DMS153 treated with DMSO at 0.1 percent for 48 hours (cell line): ENCODE data around the gene IRF8.

Experiments
- DNase-seq: peaks from one replicate; lab custom pipeline; 2025; ENCODE audit not compliant: unreplicated experiment; lab: John Stamatoyannopoulos, UW

Gene IRF8

GRCh38 chr16:85954927-85955519 is 56.1 kb downstream of the IRF8 start:
- no peak for DNase-seq

- no peak for DNase-seq
These were observed 56.6 kb downstream of the IRF8 start for GRCh38 chr16:85955566-85955965.

GRCh38 chr16:85956426-85956825 is 57.5 kb downstream of the IRF8 start:
- DNase-seq, result no peak

GRCh38 chr16:85958731-85959130 is 59.8 kb downstream of the IRF8 start:
- no peak for DNase-seq

GRCh38 chr16:85959686-85960085 is 60.7 kb downstream of the IRF8 start:
- no peak for DNase-seq

GRCh38 chr16:85960486-85961046 is 61.6 kb downstream of the IRF8 start:
- no peak for DNase-seq

GRCh38 chr16:85961988-85962915 is 63.3 kb downstream of the IRF8 start:
- DNase-seq, result no peak

GRCh38 chr16:85963753-85964285 is 64.9 kb downstream of the IRF8 start:
- no peak for DNase-seq

- DNase-seq, result no peak
These were observed 66.2 kb downstream of the IRF8 start for GRCh38 chr16:85965125-85965524.

- DNase-seq, result no peak
These were observed 68.1 kb downstream of the IRF8 start for GRCh38 chr16:85967111-85967510.

GRCh38 chr16:85968041-85968920 is 69.3 kb downstream of the IRF8 start:
- no peak for DNase-seq

GRCh38 chr16:85969159-85969558 is 70.2 kb downstream of the IRF8 start:
- DNase-seq, result no peak

GRCh38 chr16:85969591-85969990 is 70.6 kb downstream of the IRF8 start:
- no peak for DNase-seq

- DNase-seq, result no peak
These were observed 71.2 kb downstream of the IRF8 start for GRCh38 chr16:85970016-85970733.

- no peak for DNase-seq
These were observed 71.8 kb downstream of the IRF8 start for GRCh38 chr16:85970738-85971137.
